HEK293 (cell line): Measurements from ENCODE around the gene VPS26C.
"Not testable (repeated sequence)": the region's sequence is repeated elsewhere in the genome, so short reads cannot be mapped to it uniquely, and the experiment has no call there.

ENCODE experiments used
- REST ChIP-seq: fragments of 450-650 bp; formaldehyde crosslinking; IDR thresholded peaks from 2 replicates; pipeline ENCODE4 v1.5.1; 2016; ENCODE audit warnings: missing biosample characterization, missing genetic modification characterization
- TF ChIP-seq, protein P1 (sequence below): fragments of 450-650 bp; formaldehyde crosslinking; IDR thresholded peaks from 2 replicates; pipeline ENCODE4 v1.5.1; 2016; ENCODE audit warnings: missing biosample characterization, missing genetic modification characterization

DNA sequence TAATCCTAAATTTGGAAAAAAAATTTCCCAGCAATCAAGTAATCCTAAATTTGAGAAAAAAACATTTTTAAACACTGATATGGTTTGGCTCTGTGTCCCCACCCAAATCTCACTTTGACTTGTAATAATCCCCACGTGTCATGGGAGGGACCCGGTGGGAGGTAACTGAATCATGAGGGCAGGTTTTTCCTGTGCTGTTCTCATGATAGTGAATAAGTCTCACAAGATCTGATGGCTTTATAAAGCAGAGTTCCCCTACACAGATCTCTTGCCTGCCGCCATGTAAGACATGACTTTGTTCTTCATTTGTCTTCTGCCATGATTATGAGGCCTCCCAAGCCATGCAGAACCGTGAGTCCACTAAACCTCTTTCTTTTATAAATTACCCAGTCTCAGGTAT lies 12.1 kb upstream of the VPS26C start:
- TF ChIP-seq, protein P1, sequence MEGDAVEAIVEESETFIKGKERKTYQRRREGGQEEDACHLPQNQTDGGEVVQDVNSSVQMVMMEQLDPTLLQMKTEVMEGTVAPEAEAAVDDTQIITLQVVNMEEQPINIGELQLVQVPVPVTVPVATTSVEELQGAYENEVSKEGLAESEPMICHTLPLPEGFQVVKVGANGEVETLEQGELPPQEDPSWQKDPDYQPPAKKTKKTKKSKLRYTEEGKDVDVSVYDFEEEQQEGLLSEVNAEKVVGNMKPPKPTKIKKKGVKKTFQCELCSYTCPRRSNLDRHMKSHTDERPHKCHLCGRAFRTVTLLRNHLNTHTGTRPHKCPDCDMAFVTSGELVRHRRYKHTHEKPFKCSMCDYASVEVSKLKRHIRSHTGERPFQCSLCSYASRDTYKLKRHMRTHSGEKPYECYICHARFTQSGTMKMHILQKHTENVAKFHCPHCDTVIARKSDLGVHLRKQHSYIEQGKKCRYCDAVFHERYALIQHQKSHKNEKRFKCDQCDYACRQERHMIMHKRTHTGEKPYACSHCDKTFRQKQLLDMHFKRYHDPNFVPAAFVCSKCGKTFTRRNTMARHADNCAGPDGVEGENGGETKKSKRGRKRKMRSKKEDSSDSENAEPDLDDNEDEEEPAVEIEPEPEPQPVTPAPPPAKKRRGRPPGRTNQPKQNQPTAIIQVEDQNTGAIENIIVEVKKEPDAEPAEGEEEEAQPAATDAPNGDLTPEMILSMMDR (tag by site-specific recombination): not testable (repeated sequence)
- not testable (repeated sequence) for TF ChIP-seq REST (tag by site-specific recombination)
